HG03571 (cell line): Measurements from ENCODE around the gene OXSR1.
"Not testable (repeated sequence)": the region's sequence is repeated elsewhere in the genome, so short reads cannot be mapped to it uniquely, and the experiment has no call there.

Experiments
- ATAC-seq: cut with Tn5 transposase; IDR thresholded peaks from one replicate; pipeline ENCODE4 v1.9.1; 2021; ENCODE audit not compliant: unreplicated experiment

The OXSR1 gene

GRCh38 chr3:38219609-38220197 lies 54.4 kb downstream of the OXSR1 start:
- ATAC-seq, result no peak

- no peak for ATAC-seq
These were observed 55.7 kb downstream of the OXSR1 start for GRCh38 chr3:38221005-38221404.

GRCh38 chr3:38222032-38222634 lies 56.8 kb downstream of the OXSR1 start:
- ATAC-seq, result no peak

GRCh38 chr3:38224357-38224756 lies 59.0 kb downstream of the OXSR1 start:
- no peak for ATAC-seq

GRCh38 chr3:38226273-38226672 lies 60.9 kb downstream of the OXSR1 start:
- no peak for ATAC-seq

- no peak for ATAC-seq
These were observed 62.7 kb downstream of the OXSR1 start for GRCh38 chr3:38227989-38228388.

- ATAC-seq, result no peak
These were observed 63.7 kb downstream of the OXSR1 start for GRCh38 chr3:38229036-38229435.

- ATAC-seq, result no peak
These were observed 67.4 kb downstream of the OXSR1 start for GRCh38 chr3:38232701-38233100.

GRCh38 chr3:38235466-38235865 lies 70.1 kb downstream of the OXSR1 start:
- no peak for ATAC-seq

- ATAC-seq, result no peak
These were observed 73.2 kb downstream of the OXSR1 start for GRCh38 chr3:38238416-38239008.

GRCh38 chr3:38242812-38243211 lies 77.5 kb downstream of the OXSR1 start:
- not testable (repeated sequence) for ATAC-seq

- ATAC-seq, result no peak
These were observed 80.6 kb downstream of the OXSR1 start for GRCh38 chr3:38245930-38246329.

GRCh38 chr3:38247366-38248035 lies 82.2 kb downstream of the OXSR1 start:
- no peak for ATAC-seq

- ATAC-seq, result no peak
These were observed 84.9 kb downstream of the OXSR1 start for GRCh38 chr3:38250198-38250597.

GRCh38 chr3:38251197-38251596 lies 85.9 kb downstream of the OXSR1 start:
- ATAC-seq, result no peak

GRCh38 chr3:38253704-38254103 lies 88.4 kb downstream of the OXSR1 start:
- ATAC-seq, result no peak

GRCh38 chr3:38254872-38255271 lies 89.5 kb downstream of the OXSR1 start:
- no peak for ATAC-seq

- ATAC-seq, result no peak
These were observed 90.3 kb downstream of the OXSR1 start for GRCh38 chr3:38255627-38256026.

- ATAC-seq, result no peak
These were observed 92.2 kb downstream of the OXSR1 start for GRCh38 chr3:38257583-38257982.

- ATAC-seq, result no peak
These were observed 95.1 kb downstream of the OXSR1 start for GRCh38 chr3:38260474-38260873.

- ATAC-seq, result no peak
These were observed 99.0 kb downstream of the OXSR1 start for GRCh38 chr3:38264353-38264771.

GRCh38 chr3:38264779-38265178 lies 99.4 kb downstream of the OXSR1 start:
- no peak for ATAC-seq
